Measurements from ENCODE around the gene PIP4K2C.
"Not testable (repeated sequence)": the region's sequence is repeated elsewhere in the genome, so short reads cannot be mapped to it uniquely, and the experiment has no call there.

The PIP4K2C gene

GRCh38 chr12:57586128-57586527, 4.9 kb upstream of the PIP4K2C start:
- no peak for DNase-seq

- DNase-seq = no peak
Observed at GRCh38 chr12:57586832-57587429, 4.1 kb upstream of the PIP4K2C start.

DNA sequence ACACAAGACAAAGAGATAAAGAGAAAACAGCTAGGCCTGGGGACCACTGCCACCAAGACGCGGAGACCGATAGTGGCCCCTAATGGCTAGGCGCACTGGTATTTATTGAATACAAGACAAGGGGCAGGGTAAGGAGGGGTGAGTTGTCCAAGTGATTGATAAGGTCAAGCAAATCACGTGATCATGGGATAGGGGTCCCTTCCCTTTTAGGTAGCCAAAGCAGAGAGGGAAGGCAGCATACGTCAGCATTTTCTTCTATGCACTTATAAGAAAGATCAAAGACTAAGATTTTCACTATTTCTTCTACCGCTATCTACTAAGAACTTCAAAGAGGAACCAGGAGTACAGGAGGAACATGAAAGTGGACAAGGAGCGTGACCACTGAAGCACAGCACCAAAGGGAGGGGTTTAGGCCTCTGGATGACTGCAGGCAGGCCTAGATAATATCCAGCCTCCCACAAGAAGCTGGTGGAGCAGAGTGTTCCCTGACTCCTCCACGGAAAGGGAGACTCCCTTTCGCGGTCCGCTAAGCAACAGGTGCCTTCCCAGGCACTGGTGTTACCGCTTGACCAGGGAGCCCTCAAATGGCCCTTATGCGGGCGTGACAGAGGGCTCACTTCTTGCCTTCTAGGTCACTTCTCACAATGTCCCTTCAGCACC, 1.9 kb upstream of the PIP4K2C start:
- not testable (repeated sequence) for DNase-seq

DNA sequence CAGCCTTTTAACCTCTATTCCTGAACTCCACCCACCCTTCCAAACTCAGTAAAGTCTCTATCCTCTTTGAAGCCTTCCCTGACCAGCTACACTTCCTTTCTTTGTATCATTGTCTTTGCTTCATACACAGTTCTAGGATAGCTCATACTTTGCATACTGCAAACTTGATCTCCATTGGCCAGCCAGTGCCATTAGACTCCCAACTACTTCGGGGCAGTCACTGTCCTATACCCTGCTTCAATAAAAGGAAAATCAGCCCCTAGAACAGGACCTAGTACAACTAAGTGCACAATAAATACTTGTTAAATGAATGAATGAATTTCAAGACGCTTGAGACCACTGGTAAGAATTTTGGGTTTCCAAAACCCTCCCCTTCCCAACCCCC, 521 bp upstream of the PIP4K2C start:
- no peak for DNase-seq

- no peak for DNase-seq
Observed at GRCh38 chr12:57591782-57592325, 862 bp downstream of the PIP4K2C start.

GRCh38 chr12:57592551-57593165, 1.7 kb downstream of the PIP4K2C start:
- no peak for DNase-seq

GRCh38 chr12:57593187-57593586, 2.2 kb downstream of the PIP4K2C start:
- DNase-seq = no peak

DNA sequence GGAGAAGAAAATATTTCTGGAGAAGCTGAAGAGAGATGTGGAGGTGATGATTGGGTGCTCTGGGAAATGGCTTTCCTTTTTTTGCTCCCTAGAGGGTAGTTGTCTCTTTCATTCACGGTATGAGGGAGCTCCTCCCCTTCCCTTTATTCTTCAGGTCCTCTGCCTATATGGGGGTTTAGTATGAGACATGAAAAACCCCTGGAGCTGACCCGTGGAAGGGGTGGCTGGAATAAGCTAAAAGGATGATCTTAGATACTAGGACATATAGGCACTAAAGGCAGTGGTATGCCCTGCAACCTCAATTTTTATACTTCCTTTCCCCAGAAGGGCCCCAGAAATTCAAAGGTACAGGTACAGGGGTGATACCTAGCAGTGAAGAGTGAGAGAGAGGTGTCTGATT, 9.4 kb downstream of the PIP4K2C start:
- no peak for DNase-seq

GRCh38 chr12:57602544-57602943, 11.6 kb downstream of the PIP4K2C start:
- no peak for DNase-seq

DNA sequence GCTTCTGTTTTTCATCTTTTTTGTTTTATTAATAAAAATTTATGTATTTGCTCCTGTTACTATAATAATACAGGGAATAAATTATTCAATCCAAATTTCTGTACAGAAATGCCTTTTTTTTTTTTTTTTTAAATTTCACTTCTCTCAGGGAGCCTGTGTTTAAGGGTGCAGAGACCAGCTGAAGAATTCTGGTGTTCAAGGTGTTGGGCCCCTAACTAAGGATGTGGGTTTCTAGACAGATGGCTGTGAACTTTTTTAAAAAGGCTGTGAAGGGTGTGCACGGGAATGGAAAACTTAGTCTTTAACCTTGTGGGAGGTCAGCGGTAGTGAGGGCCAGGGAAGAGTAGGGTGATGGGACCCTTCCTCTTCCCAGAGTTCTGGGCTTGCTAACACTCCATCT, 12.3 kb downstream of the PIP4K2C start:
- no peak for DNase-seq

DNA sequence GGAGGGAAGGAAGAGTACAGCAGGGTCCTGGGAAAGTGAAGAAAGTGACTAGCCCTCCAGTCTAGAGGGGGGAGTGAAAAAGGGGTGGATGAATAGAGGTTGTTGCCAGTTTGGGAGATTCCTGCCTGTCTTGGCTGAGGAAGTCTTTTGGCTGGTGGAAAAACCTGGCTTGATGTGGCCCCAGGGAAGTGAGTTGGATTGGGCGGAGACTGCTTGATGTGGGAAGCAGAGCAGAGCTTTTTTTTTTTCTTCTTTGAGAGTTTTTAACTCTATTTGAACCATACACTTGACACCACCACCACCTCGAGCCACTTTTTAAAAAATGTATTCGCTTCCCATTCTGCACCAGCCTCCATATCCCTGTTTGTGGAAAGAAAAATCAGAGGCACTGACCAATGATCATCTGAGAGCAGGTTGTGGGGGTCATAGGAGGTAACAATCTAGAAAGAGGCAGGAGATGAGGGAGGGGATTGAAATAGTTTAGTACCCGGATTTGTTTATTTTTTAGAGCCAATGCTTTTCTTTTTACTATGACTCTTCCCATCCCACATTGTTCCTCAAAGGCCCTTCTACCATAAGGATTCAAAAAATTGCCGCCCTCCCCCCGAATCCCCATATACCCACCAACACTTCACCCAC, 12.9 kb downstream of the PIP4K2C start:
- DNase-seq = peak; percentile 88

- DNase-seq = no peak
Observed at GRCh38 chr12:57604454-57604991, 13.5 kb downstream of the PIP4K2C start, which contains the start of gene DTX3. TSS of gene DTX3 (plus strand) at chr12:57604824. CDS start at chr12:57606518, 1,694 bp downstream.

DNA sequence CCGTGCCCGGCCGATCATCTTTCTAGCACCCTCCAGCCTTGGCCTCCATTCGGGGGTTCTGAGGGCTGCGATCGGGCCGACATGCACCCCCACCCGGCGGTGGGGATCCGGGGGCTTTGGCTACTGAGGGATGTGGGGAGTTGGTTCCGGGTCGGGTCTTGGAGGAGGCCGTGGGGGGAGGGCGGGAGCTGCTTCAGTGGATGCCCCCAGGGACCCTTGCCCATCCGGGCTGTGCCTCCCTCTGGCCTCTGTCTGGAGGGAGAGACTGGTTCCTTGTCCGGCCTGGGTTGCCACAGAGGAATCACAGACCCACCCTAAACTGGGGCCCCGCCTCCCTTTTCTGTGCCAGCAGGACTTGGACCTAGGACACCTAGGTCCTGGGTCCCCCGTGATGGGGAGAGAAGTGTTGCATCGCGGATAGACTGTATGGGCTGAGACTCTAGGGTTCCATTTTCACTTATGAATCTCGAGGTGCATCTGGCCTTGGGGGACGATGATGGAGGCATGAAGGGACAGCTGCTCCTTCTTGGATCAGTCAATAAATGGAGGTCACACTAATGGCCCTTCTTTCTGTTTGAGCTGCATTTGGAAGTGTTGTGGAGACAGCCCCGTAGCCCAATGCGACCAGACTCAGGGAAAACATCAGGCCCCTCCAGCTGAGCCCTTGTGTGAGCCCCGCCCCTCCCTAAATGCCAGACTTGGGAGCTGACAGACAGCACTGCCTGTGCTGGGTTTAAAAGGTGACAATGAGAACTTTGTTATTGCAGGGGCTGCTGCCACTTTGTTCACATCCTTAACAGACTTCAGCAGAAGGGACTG, 14.2 kb downstream of the PIP4K2C start:
- no peak for DNase-seq

DNA sequence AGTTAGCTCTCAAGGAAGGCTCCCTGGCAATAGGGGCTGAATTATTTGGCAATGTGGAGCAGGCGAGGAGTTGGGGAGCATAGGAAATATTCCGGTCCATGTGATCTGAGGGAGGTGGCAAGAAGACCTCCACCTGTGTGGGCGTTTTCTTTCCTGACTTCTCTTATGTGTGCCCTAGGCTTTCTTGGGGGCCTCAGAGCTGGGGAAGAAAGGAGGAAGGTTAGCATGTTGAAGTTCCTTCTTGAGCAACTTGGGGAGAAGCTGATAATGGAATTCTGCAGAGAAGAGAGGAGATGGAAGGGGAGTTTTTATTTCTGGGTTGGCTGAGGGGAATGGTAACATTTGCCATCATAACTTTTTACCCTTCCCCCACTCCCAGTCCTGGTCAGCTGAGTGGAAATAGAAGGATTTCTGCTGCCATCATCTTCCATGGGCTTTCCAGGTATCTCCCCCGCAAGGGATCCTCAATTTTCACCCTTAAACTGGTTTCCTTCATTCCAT, 14.9 kb downstream of the PIP4K2C start:
- no peak for DNase-seq

GRCh38 chr12:57606399-57606798, 15.4 kb downstream of the PIP4K2C start:
- DNase-seq = no peak

DNA sequence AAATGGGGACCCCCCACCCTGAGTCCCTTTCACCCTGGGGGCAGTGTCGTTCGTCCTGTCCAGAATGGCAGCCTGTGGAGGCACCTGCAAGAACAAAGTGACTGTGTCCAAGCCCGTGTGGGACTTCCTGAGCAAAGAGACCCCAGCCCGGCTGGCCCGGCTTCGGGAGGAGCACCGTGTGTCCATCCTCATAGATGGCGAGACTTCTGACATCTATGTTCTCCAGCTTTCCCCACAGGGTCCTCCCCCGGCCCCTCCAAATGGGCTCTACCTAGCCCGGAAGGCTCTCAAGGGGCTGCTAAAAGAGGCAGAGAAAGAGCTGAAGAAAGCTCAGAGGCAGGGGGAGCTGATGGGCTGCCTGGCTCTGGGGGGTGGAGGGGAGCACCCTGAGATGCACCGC, 15.8 kb downstream of the PIP4K2C start:
- no peak for DNase-seq

GRCh38 chr12:57607958-57608663, 17.1 kb downstream of the PIP4K2C start:
- no peak for DNase-seq

DNA sequence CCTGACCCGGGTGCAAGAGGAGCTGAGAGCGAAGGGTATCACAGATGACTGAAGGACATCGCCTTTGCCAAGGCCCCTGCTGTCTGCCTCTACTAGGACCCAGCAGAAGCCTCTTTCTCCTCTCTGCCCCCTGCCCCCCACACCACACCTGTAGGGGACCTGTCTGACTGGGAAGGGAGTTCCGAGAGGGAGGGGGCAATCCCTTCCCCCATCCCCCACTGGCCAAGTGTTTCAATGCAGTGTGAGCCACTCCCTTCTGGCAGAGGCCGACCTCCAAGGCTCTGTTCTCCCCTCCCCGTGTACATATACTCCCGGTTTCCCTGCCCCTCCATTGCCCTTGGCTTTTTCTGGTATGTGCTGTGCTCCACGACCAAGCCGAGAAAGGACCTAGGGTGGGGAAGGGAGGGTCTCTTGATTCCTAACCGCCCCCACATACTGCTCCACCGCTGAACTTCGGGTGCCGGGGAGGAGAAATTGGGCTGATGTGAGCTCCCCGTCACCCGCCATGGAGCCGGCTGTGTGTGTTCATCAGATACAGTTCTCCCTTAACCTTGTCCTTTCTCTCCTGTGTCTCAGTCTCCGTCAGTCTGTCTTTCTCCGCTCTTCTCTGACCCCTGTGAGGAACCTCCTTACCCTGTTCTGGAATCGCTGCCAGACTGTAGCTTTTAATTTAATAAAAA, 18.2 kb downstream of the PIP4K2C start:
- DNase-seq = no peak

- DNase-seq = no peak
Observed at GRCh38 chr12:57609781-57610553, 19.0 kb downstream of the PIP4K2C start.

DNA sequence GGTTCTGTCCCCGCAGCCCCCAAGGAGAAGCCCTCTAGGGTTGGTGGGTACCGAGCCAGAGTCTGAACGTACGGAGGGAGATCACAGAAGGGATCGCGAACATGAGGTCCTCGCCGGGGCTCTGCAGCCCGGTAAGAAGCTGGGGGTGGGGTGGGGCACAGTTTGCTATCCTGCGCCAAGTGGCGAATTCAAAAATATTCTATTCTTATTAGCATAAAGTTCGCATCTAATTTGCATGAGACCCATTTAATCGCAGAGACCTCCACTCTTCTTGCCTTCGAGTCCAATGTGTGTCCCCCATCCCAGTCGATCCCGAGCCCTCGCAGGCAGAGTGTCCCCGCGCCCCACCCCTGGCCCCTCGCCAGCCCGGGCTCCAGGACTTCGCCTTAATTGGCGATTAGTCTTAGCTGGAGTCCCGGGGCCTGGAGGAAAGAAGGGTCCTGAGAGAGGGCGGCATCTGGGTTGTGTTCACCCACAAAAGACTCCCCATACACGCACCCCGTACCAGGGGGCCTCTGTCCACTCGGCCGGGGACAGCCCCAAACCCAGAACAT, 19.6 kb downstream of the PIP4K2C start:
- DNase-seq = no peak

Data from GOT3 (cell line).